DND-41 (cell line): ENCODE data around the gene PCK1.

ENCODE experiments used
- ATAC-seq: fragments of 200-7000 bp; cut with Tn5 transposase; 3 replicates; pipeline ENCODE4 v1.9.1; 2021; ENCODE audit warnings: low read depth; ENCODE audit not compliant: insufficient read depth
- DNase-seq: peaks from one replicate; pipeline ENCODE4 v3.0.0-alpha.2; 2020
- H2AFZ ChIP-seq: 2 replicates; pipeline ENCODE4 v1.6.0; 2012; ENCODE audit warnings: low read depth, low read length
- H3K27ac ChIP-seq: 2 replicates; pipeline ENCODE4 v1.5.1; 2012; ENCODE audit warnings: low read length, inconsistent platforms
- H3K27me3 ChIP-seq: fragments of 200-600 bp; sonication (generic); 2 replicates; pipeline ENCODE4 v1.6.0; 2012; ENCODE audit warnings: low read length, mild to moderate bottlenecking, inconsistent platforms; ENCODE audit not compliant: insufficient read depth, poor library complexity
- H3K36me3 ChIP-seq: 2 replicates; pipeline ENCODE4 v1.5.1; 2012; ENCODE audit warnings: low read length, inconsistent platforms; ENCODE audit not compliant: insufficient read depth
- H3K4me1 ChIP-seq: 2 replicates; pipeline ENCODE4 v1.5.1; 2012; ENCODE audit warnings: mild to moderate bottlenecking, low read length; ENCODE audit not compliant: insufficient read depth
- H3K4me2 ChIP-seq: 2 replicates; pipeline ENCODE4 v1.6.0; 2012; ENCODE audit warnings: mild to moderate bottlenecking, moderate library complexity, low read length, inconsistent platforms; ENCODE audit not compliant: insufficient read depth
- H3K4me3 ChIP-seq, 2 experiments: fragments of 200-600 bp in 1 of 2; shearing (Covaris generic) in 1 of 2; 2 replicates each; pipeline ENCODE4 v1.5.1; 2012 to 2016; ENCODE audit warnings: inconsistent platforms in 2 of 2, low read length in 2 of 2, mild to moderate bottlenecking in 2 of 2, low read depth in 1 of 2, moderate library complexity in 1 of 2
- H3K79me2 ChIP-seq: 2 replicates; pipeline ENCODE4 v1.6.0; 2012; ENCODE audit warnings: low read length, inconsistent platforms; ENCODE audit not compliant: insufficient read depth
- H3K9ac ChIP-seq: 2 replicates; pipeline ENCODE4 v1.6.0; 2012; ENCODE audit warnings: low read depth, mild to moderate bottlenecking, inconsistent platforms, low read length, moderate library complexity
- H3K9me3 ChIP-seq: 2 replicates; pipeline ENCODE4 v1.5.1; 2012; ENCODE audit warnings: low read length, moderate library complexity, mild to moderate bottlenecking, inconsistent platforms; ENCODE audit not compliant: insufficient read depth, severe bottlenecking
- H4K20me1 ChIP-seq: 2 replicates; pipeline ENCODE4 v1.6.0; 2012; ENCODE audit warnings: low read length; ENCODE audit not compliant: insufficient read depth
- EZH2 ChIP-seq: IDR thresholded peaks from 3 replicates; pipeline ENCODE4 v1.6.1; 2012; ENCODE audit warnings: borderline replicate concordance, low read depth, mild to moderate bottlenecking, moderate library complexity, low read length, inconsistent platforms; ENCODE audit not compliant: severe bottlenecking
- TF ChIP-seq, protein P1 (sequence below): IDR thresholded peaks from 2 replicates; pipeline ENCODE4 v1.5.1; 2012; ENCODE audit warnings: borderline replicate concordance, low read length, moderate library complexity, mild to moderate bottlenecking; ENCODE audit not compliant: poor library complexity, severe bottlenecking; ENCODE audit errors: extremely low read depth

Gene PCK1

DNA sequence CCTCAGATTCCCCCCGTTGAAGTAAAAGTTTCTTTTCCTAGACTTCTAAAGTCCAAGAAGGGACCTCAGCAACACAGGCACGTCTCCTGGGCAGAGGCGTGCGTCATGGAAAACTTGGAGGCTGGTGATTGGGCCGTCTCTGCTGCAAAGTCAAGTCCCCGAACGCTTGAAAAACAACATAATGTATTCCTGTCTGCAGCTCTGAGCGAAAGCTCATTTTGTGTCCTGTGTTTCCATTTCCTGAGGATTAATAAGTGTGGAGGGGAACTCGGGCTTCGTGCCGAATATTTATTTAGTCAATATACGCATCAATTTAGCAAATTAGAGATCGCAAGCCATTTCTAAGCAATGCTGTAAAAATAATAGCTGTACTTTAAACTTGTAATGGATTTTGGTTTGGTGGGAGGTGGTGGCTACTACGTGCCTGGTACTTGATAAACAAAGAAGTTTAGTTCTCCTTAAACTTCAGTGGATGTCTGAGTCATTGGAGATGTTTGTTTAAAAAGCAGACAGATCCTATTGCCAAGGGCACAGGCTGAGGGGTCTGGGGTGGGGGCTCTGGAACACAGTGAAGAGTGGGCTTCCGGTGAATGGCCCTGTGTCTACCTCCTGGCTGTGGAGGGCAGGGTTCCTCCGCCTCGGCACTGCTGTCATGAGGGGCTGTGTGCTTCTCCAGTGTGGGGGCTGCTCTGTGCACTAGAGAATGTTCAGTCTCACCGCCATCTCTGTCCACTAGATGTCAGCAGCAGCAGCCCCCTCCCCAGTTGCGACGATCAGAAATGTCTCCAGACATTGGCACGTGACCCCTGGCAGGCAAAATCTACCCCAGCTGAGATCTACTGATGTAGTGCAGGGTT is 21.8 kb downstream of the PCK1 start:
- no peaks in the 10 kb centered on the region for H3K79me2 ChIP-seq
- no peak overlapping the region for H3K4me3 ChIP-seq
- H3K9ac ChIP-seq: no peak overlapping the region
- no peak for TF ChIP-seq EZH2
- TF ChIP-seq, protein P1, sequence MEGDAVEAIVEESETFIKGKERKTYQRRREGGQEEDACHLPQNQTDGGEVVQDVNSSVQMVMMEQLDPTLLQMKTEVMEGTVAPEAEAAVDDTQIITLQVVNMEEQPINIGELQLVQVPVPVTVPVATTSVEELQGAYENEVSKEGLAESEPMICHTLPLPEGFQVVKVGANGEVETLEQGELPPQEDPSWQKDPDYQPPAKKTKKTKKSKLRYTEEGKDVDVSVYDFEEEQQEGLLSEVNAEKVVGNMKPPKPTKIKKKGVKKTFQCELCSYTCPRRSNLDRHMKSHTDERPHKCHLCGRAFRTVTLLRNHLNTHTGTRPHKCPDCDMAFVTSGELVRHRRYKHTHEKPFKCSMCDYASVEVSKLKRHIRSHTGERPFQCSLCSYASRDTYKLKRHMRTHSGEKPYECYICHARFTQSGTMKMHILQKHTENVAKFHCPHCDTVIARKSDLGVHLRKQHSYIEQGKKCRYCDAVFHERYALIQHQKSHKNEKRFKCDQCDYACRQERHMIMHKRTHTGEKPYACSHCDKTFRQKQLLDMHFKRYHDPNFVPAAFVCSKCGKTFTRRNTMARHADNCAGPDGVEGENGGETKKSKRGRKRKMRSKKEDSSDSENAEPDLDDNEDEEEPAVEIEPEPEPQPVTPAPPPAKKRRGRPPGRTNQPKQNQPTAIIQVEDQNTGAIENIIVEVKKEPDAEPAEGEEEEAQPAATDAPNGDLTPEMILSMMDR: peak; percentile 71
- H3K27ac ChIP-seq: no peak overlapping the region
- H3K36me3 ChIP-seq: no peaks in the 10 kb centered on the region
- H4K20me1 ChIP-seq: peaks cover 19% of the 10 kb centered on the region
- DNase-seq: peak; percentile 42
- H2AFZ ChIP-seq: no peak overlapping the region
- no peaks in the 10 kb centered on the region for H3K4me1 ChIP-seq
- peak; percentile 77; the same call in 2 of the 3 replicates for ATAC-seq
- H3K9me3 ChIP-seq: no peaks in the 10 kb centered on the region
- H3K27me3 ChIP-seq: peaks cover 19% of the 10 kb centered on the region
- H3K4me2 ChIP-seq: no peak overlapping the region

DNA sequence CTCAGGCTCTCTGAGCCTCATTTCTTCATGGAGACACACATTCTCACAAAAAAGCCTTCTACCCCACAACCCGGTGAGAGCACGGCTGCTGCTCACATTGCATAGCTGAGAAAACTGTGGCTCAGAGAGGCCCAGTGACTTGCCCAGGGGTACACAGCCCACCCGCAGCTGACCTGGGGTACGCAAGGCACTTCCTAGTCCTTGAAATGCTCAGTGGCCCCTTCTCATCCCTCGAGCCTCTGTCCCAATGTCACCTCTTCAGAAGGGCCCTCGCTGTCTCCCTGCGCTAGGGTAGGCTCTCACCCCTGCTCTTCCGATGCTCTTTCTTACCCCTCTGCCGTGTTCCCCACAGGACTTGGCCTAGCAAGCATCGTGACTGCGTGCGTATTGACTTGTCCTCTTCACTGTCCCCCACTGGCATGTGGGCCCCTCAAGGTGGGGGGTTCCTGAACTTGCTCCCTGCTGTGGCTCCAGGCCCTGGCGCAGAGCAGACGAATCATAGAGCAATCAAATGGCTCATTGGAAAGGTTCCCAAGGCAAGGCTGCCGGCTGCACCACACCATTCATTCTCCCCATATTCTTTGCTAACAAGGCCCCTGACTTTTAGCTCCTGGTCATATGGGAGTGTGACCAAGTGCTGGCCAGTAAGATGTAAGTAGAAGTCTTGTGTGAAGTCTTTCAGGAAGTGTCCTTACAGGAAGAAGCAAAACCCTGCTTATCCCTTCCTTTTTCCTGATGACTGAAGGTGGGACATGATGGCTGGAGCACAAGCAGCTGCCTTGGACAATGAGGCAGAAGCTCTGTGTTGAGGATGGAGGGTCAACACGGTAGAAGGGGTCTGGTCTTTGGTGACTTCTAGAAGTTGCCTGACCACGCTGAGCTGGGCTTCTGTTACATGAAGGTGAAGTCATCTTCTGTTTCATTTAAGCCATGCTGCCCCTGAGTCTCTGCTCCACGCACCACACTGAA is 22.7 kb downstream of the PCK1 start:
- H4K20me1 ChIP-seq: peaks cover 18% of the 10 kb centered on the region
- H2AFZ ChIP-seq: no peak overlapping the region
- H3K4me2 ChIP-seq: no peak overlapping the region
- H3K9ac ChIP-seq: no peak overlapping the region
- TF ChIP-seq, protein P1: no peak
- no peak for TF ChIP-seq EZH2
- no peak overlapping the region for H3K4me3 ChIP-seq
- no peaks in the 10 kb centered on the region for H3K36me3 ChIP-seq
- ATAC-seq (no peak), DNase-seq (no peak)
- H3K79me2 ChIP-seq: no peaks in the 10 kb centered on the region
- H3K27me3 ChIP-seq: peaks cover 16% of the 10 kb centered on the region
- H3K4me1 ChIP-seq: no peaks in the 10 kb centered on the region
- no peak overlapping the region for H3K27ac ChIP-seq
- H3K9me3 ChIP-seq: no peaks in the 10 kb centered on the region

DNA sequence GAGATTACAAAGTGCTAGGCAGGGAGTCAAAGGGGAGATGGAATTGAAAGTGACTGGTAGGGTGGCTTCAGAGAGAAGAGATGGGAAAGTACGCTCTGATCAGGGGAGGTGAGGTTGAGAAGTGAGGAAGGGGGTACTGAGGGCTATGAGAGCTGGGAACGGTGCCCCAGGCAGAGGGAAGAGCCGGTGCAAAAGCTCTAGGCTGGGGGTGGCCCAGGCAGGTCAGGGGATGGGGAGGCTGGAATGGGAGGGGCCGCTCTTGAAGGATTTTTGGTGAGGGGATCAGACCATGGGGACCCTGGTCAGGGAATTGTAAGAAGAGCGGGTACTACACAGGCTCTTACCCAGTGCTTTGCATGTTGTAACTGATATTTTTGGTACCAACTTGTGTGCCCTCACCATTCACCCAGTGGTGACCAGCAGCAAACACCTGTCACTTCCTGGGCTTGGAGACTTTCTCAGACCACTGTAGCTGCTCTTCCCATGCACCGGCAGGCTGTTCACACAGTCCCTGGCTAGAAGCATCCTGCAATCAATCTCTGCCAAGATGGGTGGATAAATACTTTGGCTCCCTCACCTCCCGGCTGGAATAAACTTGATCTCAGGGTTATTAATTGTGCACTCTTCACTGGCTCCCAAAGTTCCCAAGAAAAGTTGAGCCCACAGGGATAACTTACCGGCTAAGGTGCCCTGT is 24.0 kb downstream of the PCK1 start:
- DNase-seq (no peak), ATAC-seq (no peak)
- no peak for TF ChIP-seq EZH2
- TF ChIP-seq, protein P1: no peak
- Histone ChIP-seq H3K4me1 (no peaks in the 10 kb centered on the region), H3K27ac (no peak overlapping the region), H3K4me2 (no peak overlapping the region), H3K9me3 (no peaks in the 10 kb centered on the region), H3K36me3 (no peaks in the 10 kb centered on the region), H2AFZ (no peak overlapping the region), H3K9ac (no peak overlapping the region), H4K20me1 (peaks cover 30% of the 10 kb centered on the region), H3K79me2 (no peaks in the 10 kb centered on the region), H3K27me3 (peaks cover 14% of the 10 kb centered on the region), H3K4me3 (no peak overlapping the region)
